HFFc6 (cell line): ENCODE measurements around the gene TRIM52. TPM values are rescaled to one million over a fixed set of nuclear protein-coding genes. Genes with fewer than 3 reads are reported as not detected.
A peak's percentile ranks its signal among the peaks of the same experiment; 100 is the strongest.

Experiments
- DNase-seq: peaks from one replicate; pipeline ENCODE4 v3.0.0-alpha.2; 2018
- H3K27ac Mint-ChIP-seq: 2 replicates; pipeline ENCODE4 v1.8.0; 2020; ENCODE audit warnings: mild to moderate bottlenecking, mixed read lengths
- H3K27me3 Mint-ChIP-seq: 2 replicates; pipeline ENCODE4 v1.8.0; 2021; ENCODE audit warnings: mild to moderate bottlenecking, moderate library complexity, mixed read lengths; ENCODE audit not compliant: insufficient read depth
- H3K36me3 Mint-ChIP-seq: 2 replicates; pipeline ENCODE4 v1.8.0; 2021; ENCODE audit warnings: low read depth, mixed read lengths
- H3K4me1 Mint-ChIP-seq: 2 replicates; pipeline ENCODE4 v1.8.0; 2020; ENCODE audit warnings: low read depth, mixed read lengths
- H3K4me3 Mint-ChIP-seq: 2 replicates; pipeline ENCODE4 v1.8.0; 2020; ENCODE audit warnings: mild to moderate bottlenecking, moderate library complexity, mixed read lengths
- H3K9me3 Mint-ChIP-seq: 2 replicates; pipeline ENCODE4 v1.8.0; 2020; ENCODE audit warnings: mild to moderate bottlenecking, mixed read lengths
- total RNA-seq, 6 experiments: library from RNA; stranded (reverse); fragmentation: NEBNext Ultra II Directional; extraction: Animal tissue kit (Norgen Biotek cat#: 25700); gene quantifications; 2 replicates in 1 of 6; 3 replicates in 5 of 6; pipeline ENCODE4 v1.2.3, GENCODE V29; 2021
- TF ChIP-seq, protein P1 (sequence below): fragments of 200-600 bp; sonication (generic); IDR thresholded peaks from 2 replicates; pipeline ENCODE4 v1.5.0; 2021; ENCODE audit warnings: antibody characterized with exemption, mild to moderate bottlenecking

TRIM52 gene
- total RNA-seq, 6 experiments from 2014 or later: 5.2 to 6.9 (median 5.6) TPM

DNA sequence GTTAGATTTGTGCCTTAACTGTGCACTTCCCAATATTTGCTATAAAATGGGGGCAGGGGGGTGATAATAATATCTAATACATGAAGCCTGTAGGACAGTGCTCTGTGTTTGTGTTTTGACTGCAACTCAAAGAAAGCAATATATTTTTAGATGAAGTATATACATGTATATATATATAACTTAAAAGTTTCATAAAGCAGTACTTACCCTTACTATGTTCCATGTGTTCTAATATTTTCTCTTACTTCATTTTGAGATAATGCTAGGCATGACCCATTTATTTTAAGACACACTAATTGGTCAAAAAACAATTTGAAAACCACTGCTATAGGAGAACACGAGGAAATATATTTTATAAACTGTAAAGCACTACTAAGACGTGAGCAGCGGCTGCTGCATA lies 2.4 kb downstream of the TRIM52 start:
- no peaks in the 10 kb centered on the region for H3K9me3 Mint-ChIP-seq
- peak overlapping the region; percentile 94 for H3K4me3 Mint-ChIP-seq
- H3K36me3 Mint-ChIP-seq: peaks cover 32% of the 10 kb centered on the region
- no peak overlapping the region for H3K27ac Mint-ChIP-seq
- TF ChIP-seq, protein P1, sequence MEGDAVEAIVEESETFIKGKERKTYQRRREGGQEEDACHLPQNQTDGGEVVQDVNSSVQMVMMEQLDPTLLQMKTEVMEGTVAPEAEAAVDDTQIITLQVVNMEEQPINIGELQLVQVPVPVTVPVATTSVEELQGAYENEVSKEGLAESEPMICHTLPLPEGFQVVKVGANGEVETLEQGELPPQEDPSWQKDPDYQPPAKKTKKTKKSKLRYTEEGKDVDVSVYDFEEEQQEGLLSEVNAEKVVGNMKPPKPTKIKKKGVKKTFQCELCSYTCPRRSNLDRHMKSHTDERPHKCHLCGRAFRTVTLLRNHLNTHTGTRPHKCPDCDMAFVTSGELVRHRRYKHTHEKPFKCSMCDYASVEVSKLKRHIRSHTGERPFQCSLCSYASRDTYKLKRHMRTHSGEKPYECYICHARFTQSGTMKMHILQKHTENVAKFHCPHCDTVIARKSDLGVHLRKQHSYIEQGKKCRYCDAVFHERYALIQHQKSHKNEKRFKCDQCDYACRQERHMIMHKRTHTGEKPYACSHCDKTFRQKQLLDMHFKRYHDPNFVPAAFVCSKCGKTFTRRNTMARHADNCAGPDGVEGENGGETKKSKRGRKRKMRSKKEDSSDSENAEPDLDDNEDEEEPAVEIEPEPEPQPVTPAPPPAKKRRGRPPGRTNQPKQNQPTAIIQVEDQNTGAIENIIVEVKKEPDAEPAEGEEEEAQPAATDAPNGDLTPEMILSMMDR: no peak
- H3K27me3 Mint-ChIP-seq: peaks cover 2% of the 10 kb centered on the region
- DNase-seq: no peak
- H3K4me1 Mint-ChIP-seq: peaks cover 58% of the 10 kb centered on the region

DNA sequence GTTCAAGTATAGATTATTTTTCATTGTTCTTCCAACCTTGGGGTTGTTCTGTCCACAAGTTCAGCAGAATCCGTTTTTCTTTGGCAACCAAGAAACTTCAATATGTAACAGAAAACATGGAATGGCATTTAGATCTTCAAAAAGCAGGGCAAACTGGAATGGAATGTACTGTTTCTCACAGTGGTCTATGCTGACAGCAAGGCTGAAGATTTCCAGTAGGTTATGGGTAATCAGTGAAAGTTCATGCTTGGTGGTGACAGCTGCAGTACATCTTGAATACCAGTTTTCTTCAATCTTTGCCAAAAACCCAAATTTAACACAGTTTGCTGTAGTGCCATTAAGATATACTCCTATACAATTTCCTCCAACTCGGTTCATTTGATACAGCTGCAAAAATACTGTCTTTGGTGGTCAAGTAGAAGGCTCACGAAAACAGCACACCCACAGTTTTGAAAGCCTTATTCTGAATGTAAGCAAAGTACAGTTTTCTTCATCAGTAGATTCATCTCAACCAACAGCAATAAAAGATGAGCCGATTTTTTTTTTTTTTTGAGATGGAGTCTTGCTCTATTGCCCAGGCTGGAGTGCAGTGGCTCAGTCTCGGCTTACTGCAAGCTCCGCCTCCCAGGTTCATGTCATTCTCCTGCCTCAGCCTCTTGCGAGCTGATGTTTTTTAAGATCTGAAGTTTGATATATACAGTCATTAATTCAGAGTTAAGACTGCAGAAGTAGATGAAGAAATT lies 4.9 kb downstream of the TRIM52 start:
- Mint-ChIP-seq H3K4me1 (peaks cover 70% of the 10 kb centered on the region), H3K27ac (no peak overlapping the region), H3K36me3 (peaks cover 42% of the 10 kb centered on the region), H3K9me3 (no peaks in the 10 kb centered on the region), H3K27me3 (peaks cover 2% of the 10 kb centered on the region), H3K4me3 (no peak overlapping the region)
- DNase-seq: no peak
- TF ChIP-seq, protein P1: no peak

DNA sequence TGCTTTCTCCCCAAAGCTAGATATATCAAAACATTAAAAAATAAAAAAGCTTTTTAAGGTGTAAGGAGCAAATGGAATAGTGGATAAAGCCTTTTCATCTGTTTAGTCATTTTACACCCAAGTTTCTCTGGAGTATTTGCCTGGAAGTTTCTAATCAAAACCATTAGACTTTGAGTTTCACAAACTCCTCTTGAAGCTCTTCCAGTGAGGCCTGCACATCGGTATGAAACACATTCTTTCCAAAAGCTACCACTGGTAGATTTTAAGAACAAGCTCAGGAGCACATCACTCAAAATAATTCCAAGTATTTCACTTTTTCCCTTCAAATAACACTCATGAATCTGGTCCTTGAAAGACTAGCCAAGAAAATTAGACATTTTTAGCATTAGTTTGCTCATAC lies 5.7 kb downstream of the TRIM52 start:
- no peak overlapping the region for H3K4me3 Mint-ChIP-seq

DNA sequence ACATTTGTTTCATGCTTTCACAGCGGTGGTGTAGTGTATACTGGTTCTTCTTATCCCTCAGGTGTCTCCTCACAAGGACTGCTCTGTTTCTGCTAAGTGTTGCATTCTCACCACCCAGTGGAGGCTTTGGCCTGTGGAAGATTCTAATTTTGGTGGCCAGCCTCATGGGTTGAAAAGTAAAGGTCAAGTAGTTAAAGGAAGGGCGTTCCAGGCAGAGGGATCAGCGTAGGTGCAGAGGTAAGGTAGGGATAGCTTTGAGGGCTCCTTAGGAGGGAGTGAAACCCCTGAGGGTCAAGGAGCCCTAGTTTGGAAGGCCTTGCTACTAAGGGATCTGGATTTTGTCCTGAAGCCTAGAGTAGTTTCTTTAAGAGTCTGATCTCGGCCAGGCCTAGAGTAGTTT lies 12.7 kb downstream of the TRIM52 start:
- H3K4me1 Mint-ChIP-seq: peaks cover 61% of the 10 kb centered on the region
- peaks cover 31% of the 10 kb centered on the region for H3K36me3 Mint-ChIP-seq
- H3K27ac Mint-ChIP-seq: peak overlapping the region; percentile 99
- DNase-seq: no peak
- TF ChIP-seq, protein P1: no peak; the same call in 1 of the 2 replicates
- H3K9me3 Mint-ChIP-seq: no peaks in the 10 kb centered on the region
- H3K27me3 Mint-ChIP-seq: no peaks in the 10 kb centered on the region
- H3K4me3 Mint-ChIP-seq: peak overlapping the region; percentile 99

More for the DNA sequence above, 5.7 kb downstream of the TRIM52 start:
- Mint-ChIP-seq H3K9me3 (no peaks in the 10 kb centered on the region), H3K4me1 (peaks cover 74% of the 10 kb centered on the region), H3K36me3 (peaks cover 42% of the 10 kb centered on the region), H3K27ac (no peak overlapping the region), H3K27me3 (no peaks in the 10 kb centered on the region; the same call in none of the 2 replicates)
- TF ChIP-seq, protein P1: no peak
- no peak for DNase-seq

DNA sequence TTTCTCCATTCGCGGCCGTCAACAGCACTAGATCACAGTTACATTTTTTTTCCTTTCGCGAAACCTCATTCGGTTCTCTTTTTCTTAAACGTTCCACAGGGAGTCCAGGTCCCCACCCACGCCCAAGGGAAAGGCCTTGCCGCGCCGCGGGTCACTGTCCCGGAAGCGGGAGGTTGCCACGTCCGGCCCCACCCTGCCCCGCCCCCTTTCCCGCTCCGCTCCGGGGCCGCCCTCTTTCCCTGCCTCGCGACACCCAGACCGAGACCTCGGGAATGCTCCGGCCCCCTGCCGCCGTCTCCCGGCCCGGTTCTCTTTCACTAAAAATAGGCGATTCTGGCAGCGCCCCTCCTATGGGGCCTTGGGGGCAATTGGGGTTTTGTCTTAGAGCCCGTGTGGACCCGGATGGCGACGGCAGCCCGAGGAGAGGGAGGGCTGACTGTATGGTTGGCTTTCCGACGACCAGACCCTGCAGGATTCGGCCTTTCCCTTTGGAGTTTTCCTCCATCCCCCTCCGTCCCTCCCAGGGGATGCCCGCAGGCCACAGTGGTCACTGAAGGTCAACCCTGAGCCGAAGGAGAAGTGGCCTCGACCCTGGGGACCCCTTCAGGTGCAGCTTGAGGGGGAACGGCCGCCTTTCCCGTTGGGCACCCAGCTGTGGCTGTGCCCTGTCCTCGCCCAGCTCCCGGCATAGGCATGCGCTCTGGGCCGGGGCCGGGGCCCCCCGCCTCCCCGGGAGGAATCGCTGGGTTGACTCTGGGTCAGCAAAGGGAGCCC lies 14.5 kb downstream of the TRIM52 start:
- H3K9me3 Mint-ChIP-seq: no peaks in the 10 kb centered on the region
- DNase-seq: peak; percentile 77
- peak overlapping the region; percentile 99 for H3K27ac Mint-ChIP-seq
- TF ChIP-seq, protein P1: no peak; the same call in 1 of the 2 replicates
- H3K27me3 Mint-ChIP-seq: peaks cover 11% of the 10 kb centered on the region
- peak overlapping the region; percentile 99 for H3K4me3 Mint-ChIP-seq
- peaks cover 63% of the 10 kb centered on the region for H3K4me1 Mint-ChIP-seq
- H3K36me3 Mint-ChIP-seq: peaks cover 43% of the 10 kb centered on the region
